Activated T-cell treated with anti-CD3 and anti-CD28 coated beads, Interleukin-2, amount 50 U/mL, for 4 hours (primary cell): Measurements from ENCODE around the gene ITGA7. TPM values are rescaled to one million over a fixed set of nuclear protein-coding genes. Genes with fewer than 3 reads are reported as not detected.
A peak's percentile ranks its signal among the peaks of the same experiment; 100 is the strongest.

ENCODE experiments used
- ATAC-seq, 2 donors: fragments of 200-7000 bp; cut with Tn5 transposase; one replicate each; pipeline ENCODE4 v1.10.0; 2021
- DNase-seq: peaks from one replicate; pipeline ENCODE4 v3.0.0-alpha.2; 2020
- H3K27me3 Mint-ChIP-seq: one replicate; pipeline ENCODE4 v1.8.0; 2021; ENCODE audit warnings: low read depth, mixed read lengths
- H3K36me3 Mint-ChIP-seq: one replicate; pipeline ENCODE4 v1.8.0; 2022; ENCODE audit warnings: mixed read lengths; ENCODE audit not compliant: insufficient read depth
- H3K4me1 Mint-ChIP-seq: one replicate; pipeline ENCODE4 v1.8.0; 2021; ENCODE audit warnings: low read depth, mixed read lengths
- H3K4me3 Mint-ChIP-seq: one replicate; pipeline ENCODE4 v1.8.0; 2021; ENCODE audit warnings: mild to moderate bottlenecking, moderate library complexity, mixed read lengths
- H3K9me3 Mint-ChIP-seq: one replicate; pipeline ENCODE4 v1.8.0; 2021; ENCODE audit warnings: mixed read lengths
- total RNA-seq, 3 donors: library from RNA; stranded (reverse); gene quantifications; one replicate each; pipeline ENCODE4 v1.2.1, GENCODE V29; 2021

The ITGA7 gene
- total RNA-seq, 3 donors from 2014 or later, result 0.91 to 1.4 (median 1.3) TPM

DNA sequence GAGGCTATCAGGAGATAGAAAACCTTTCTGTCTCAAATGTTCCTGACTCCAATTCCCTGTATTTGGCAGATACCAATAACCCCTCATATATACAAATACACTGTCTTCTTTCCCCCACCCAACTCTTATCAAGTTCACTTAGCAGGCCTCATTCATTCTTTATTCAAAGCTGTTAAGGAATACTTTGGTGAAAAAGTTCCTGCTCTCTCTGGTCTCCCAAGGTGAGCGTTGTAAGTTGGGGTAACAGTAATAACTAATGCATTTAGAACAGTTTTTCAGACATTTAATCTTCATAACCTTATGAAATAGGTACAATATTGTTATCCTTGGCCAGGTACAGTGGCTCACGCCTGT, 31.3 kb upstream of the ITGA7 start:
- Mint-ChIP-seq H3K4me3 (peak overlapping the region; percentile 76), H3K27me3 (no peaks in the 10 kb centered on the region), H3K9me3 (no peaks in the 10 kb centered on the region), H3K4me1 (peaks cover 33% of the 10 kb centered on the region), H3K36me3 (no peaks in the 10 kb centered on the region)
- no peak for DNase-seq
- no peak for ATAC-seq

DNA sequence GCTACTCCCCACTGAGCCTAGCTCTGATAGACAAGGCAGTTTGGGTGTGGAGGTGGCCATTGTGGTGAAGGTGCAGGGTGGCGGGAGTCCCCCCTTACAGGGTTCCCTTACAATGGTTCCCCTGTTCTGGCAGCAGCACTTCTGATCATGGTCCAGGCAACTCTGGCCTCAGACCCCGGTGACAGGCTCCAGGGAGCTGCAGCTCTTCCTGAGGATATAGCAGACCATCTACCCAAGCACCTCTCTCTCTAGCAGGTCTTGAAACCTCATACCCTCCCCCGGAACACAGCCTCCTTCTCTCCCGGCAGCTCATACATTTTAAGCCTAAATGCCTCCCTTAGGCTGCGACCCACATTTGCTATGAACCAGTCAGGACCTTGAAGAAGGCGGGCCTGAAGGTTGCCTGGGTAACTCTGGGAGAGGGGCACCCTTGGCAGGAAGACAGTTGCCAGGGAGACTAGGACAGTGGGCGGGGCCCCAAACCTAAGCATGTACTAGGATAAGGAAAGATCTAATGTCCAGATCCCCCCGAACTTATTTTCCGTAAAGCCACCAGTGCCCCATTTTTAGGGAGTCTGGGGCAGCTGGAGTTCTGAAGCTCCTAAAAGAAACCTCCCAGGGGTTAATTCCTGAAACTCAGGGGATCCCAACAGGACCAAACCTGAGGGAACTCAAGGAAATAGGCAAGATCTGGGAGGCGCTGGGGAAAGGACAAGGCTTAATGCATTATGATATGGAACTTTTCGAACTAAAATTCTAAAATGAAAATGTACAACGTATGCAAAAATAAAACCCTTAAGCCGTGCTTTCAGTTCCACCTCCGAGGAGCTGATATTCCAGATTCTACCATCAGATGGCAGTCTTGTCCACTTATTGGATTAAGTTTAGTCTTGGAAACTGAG, 30.7 kb upstream of the ITGA7 start:
- no peaks in the 10 kb centered on the region for H3K27me3 Mint-ChIP-seq

DNA sequence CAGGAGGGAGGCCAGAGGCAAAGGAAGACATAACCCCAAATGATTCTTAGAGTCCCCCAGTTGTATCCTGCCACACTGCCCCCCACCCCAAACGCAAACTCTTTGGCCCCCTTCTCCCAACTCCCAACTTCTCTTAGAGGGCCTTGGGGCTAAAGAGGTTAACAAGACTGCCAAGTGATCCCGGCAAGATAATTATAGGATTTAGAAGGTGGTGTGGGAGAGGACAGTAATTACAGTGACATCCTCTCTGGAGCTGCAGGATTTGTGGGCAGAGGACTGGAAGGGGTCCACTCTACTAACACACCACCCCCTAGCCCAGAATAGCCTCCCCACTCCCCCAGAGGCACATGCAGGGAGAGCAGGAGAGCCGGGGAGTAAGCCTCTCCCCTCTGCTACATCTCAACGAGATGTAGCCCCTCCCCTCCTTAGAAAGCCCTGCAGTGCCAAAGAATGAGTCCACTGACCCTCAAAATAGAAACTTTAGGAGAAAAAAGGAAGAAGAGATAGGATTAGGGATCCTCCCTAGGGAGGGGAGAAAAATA, 29.9 kb upstream of the ITGA7 start:
- Mint-ChIP-seq H3K36me3 (no peaks in the 10 kb centered on the region), H3K9me3 (no peaks in the 10 kb centered on the region), H3K4me3 (no peak overlapping the region), H3K4me1 (peaks cover 25% of the 10 kb centered on the region), H3K27me3 (no peaks in the 10 kb centered on the region)
- no peak for DNase-seq
- no peak for ATAC-seq

More for the DNA sequence above, 30.7 kb upstream of the ITGA7 start:
- no peaks in the 10 kb centered on the region for H3K36me3 Mint-ChIP-seq
- peaks cover 27% of the 10 kb centered on the region for H3K4me1 Mint-ChIP-seq
- peak overlapping the region; percentile 76 for H3K4me3 Mint-ChIP-seq
- H3K9me3 Mint-ChIP-seq, result no peaks in the 10 kb centered on the region
- ATAC-seq (peak; percentile 78), DNase-seq (peak; percentile 67)

GRCh38 chr12:55736780-55737580, 29.3 kb upstream of the ITGA7 start:
- ATAC-seq (peak; percentile 24 to 39), DNase-seq (peak; percentile 49)
- Mint-ChIP-seq H3K9me3 (no peaks in the 10 kb centered on the region), H3K4me3 (peak overlapping the region; percentile 19), H3K36me3 (no peaks in the 10 kb centered on the region), H3K27me3 (no peaks in the 10 kb centered on the region), H3K4me1 (peaks cover 20% of the 10 kb centered on the region)

GRCh38 chr12:55736076-55736475, 28.4 kb upstream of the ITGA7 start:
- H3K9me3 Mint-ChIP-seq, result no peaks in the 10 kb centered on the region
- H3K4me1 Mint-ChIP-seq, result peaks cover 17% of the 10 kb centered on the region
- no peak for ATAC-seq
- no peak overlapping the region for H3K4me3 Mint-ChIP-seq
- no peaks in the 10 kb centered on the region for H3K27me3 Mint-ChIP-seq
- no peaks in the 10 kb centered on the region for H3K36me3 Mint-ChIP-seq
- DNase-seq, result no peak

DNA sequence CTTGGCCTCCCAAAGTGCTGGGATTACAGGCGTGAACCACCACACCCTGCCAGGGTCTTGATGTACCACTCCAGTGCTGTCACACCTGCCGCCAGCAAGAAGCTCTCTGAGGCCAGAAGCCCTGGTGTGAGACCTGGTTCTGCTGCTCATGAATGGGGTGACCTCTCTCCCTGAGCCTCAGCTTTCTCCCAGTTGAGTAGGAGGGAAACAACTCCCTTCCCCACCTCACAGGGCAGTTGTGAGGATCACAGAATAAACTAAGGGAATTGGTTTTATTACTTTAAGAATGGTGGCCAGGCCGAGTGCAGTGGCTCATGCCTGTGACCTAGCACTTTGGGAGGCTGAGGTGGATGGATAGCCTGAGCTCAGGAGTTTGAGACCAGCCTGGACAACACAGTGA, 26.9 kb upstream of the ITGA7 start:
- no peaks in the 10 kb centered on the region for H3K9me3 Mint-ChIP-seq
- H3K4me1 Mint-ChIP-seq, result peaks cover 30% of the 10 kb centered on the region
- H3K36me3 Mint-ChIP-seq, result no peaks in the 10 kb centered on the region
- ATAC-seq (no peak), DNase-seq (no peak)
- H3K27me3 Mint-ChIP-seq, result no peaks in the 10 kb centered on the region
- H3K4me3 Mint-ChIP-seq, result no peak overlapping the region

DNA sequence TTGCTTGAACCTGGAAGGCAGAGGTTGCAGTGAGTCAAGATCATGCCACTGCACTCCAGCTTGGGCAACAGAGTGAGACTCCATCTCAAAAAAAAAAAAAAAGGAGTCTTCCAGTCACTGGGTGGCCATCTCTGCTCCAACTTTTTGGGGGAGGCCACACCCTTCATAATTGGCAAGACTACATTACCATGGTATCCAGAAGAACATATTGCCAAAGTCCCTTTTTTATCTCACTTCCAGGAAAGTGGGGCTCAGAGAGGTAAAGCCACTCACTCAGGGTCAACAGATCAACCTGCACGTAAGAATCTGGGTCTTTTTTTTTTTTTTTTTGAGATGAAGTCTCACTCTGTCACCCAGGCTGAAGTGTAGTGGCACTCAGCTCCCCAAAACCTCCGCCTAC, 26.2 kb upstream of the ITGA7 start:
- Mint-ChIP-seq H3K9me3 (no peaks in the 10 kb centered on the region), H3K4me1 (peaks cover 32% of the 10 kb centered on the region), H3K27me3 (no peaks in the 10 kb centered on the region), H3K4me3 (no peak overlapping the region), H3K36me3 (no peaks in the 10 kb centered on the region)
- ATAC-seq (no peak), DNase-seq (no peak)

DNA sequence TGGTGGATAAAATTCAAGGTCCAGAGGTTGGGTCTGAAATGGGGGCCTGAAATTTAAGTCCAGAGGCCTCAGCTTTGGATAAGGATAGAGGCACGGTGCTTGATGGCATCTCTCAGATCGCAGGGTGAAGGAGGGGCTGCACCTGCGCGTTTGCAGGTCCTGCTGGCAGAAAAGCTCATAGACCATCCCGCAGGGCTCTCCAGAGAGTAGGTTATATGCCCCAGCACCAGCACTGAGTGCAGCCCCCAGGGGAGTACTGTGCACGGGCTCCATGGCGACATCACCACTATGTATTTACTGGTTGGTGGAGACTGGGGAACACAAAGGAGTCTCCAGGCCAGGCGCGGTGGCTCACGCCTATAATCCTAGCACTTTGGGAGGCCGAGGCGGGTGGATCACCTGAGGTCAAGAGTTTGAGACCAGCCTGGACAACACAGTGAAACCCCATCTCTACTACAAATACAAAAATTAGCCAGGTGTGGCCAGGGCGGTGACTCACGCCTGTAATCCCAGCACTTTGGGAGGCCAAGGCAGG, 25.4 kb upstream of the ITGA7 start:
- DNase-seq (no peak), ATAC-seq (no peak)
- no peaks in the 10 kb centered on the region for H3K27me3 Mint-ChIP-seq
- H3K4me3 Mint-ChIP-seq, result no peak overlapping the region
- no peaks in the 10 kb centered on the region for H3K9me3 Mint-ChIP-seq
- H3K4me1 Mint-ChIP-seq, result peaks cover 28% of the 10 kb centered on the region
- H3K36me3 Mint-ChIP-seq, result no peaks in the 10 kb centered on the region

DNA sequence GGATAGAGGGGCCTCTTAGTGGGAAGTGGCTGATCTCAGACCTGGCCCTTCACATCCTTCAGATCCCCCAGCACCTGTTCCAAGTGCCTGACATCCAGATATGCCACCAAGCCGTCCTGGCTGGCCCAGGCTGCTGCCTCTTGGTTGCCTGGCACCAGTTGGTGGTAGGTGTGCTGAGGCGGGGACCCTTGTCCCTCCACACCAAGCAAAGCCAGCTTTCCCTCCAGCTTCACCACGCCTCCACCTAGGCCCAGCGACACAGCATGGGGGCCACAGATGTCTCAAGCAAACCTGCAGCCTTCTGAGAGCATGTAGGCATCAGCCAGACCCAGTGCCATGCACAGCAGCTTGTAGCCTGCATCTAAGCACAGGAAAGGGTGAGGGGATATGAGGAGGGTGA, 24.6 kb upstream of the ITGA7 start:
- peaks cover 24% of the 10 kb centered on the region for H3K4me1 Mint-ChIP-seq
- no peak for DNase-seq
- no peak for ATAC-seq
- no peak overlapping the region for H3K4me3 Mint-ChIP-seq
- H3K9me3 Mint-ChIP-seq, result no peaks in the 10 kb centered on the region
- no peaks in the 10 kb centered on the region for H3K36me3 Mint-ChIP-seq
- H3K27me3 Mint-ChIP-seq, result no peaks in the 10 kb centered on the region

GRCh38 chr12:55729819-55730818, 22.4 kb upstream of the ITGA7 start:
- peak; percentile 12 to 21 for ATAC-seq
- Mint-ChIP-seq H3K36me3 (peaks cover 2% of the 10 kb centered on the region), H3K27me3 (no peaks in the 10 kb centered on the region), H3K9me3 (no peaks in the 10 kb centered on the region), H3K4me1 (peaks cover 34% of the 10 kb centered on the region), H3K4me3 (peak overlapping the region; percentile 88)
- no peak for DNase-seq

DNA sequence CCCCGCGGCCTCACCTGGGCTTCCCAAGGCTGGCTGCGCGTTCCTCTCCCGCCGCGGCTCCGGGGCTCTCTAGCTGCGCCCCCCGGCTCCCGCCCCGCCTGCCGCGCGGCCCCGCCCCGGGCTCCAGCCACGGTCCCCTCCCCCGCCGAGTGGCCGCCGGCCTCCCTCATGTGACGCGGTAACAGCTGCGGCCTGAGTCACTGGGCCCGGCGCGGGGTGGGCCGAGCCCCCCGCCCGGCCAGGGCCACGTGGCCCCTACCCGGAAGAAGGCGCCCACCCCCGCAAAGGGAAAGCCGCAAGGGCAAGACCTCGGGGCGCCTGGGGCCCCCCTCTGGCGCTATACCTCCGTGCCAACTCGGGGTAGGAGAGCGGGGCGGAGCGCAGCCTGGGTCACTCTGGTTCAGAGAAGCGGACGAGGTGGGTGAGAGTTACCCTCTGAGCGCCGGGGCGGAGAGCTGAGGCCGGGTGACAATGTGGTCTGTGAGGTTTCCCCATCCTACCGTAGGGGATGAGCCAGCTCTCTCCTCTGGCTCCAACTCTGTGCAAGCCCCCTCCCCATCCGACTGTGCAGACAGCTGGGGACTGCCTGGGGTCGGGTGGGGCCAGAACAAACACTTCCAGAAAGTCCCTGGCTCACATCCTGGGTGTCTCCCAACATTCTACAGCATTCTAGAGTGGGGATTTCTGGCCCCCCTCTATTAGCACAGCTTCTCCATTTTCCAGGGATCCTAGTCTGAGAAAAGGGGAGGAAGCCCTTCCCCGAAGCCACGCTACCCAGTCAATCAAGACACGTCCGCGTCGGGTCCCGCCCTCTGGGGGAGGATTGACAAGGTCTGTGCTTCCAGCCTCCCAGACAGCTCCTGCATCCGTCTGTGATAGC, 21.5 kb upstream of the ITGA7 start, which contains the start of gene CD63:
Gene CD63, minus strand, starts transcription at position 71 of the 880 bp plus-strand sequence. CDS start 668 bp downstream, outside the sequence.
- Mint-ChIP-seq H3K4me3 (peak within 1 kb of the TSS; percentile 88), H3K4me1 (peaks cover 41% of the 10 kb centered on the region), H3K9me3 (no peaks in the 10 kb centered on the region), H3K27me3 (no peaks in the 10 kb centered on the region), H3K36me3 (peaks cover 6% of the 10 kb centered on the region)
- ATAC-seq (peak; percentile 75 to 76), DNase-seq (peak; percentile 65)

- Mint-ChIP-seq H3K4me1 (peaks cover 41% of the 10 kb centered on the region), H3K4me3 (peak overlapping the region; percentile 88), H3K36me3 (peaks cover 6% of the 10 kb centered on the region), H3K27me3 (no peaks in the 10 kb centered on the region), H3K9me3 (no peaks in the 10 kb centered on the region)
- DNase-seq, result no peak
- ATAC-seq, result peak; percentile 3 to 10
Measured at GRCh38 chr12:55728186-55728938, 20.7 kb upstream of the ITGA7 start.
